ENCODE measurements around the gene NTNG1. TPM values are rescaled to one million over a fixed set of nuclear protein-coding genes. Genes with fewer than 3 reads are reported as not detected.

Gene NTNG1
- total and polyA plus RNA-seq, 10 of the 15 experiments (the other 5 are each of a cell fraction or from before 2014, with no cell fraction given), result 0.18 to 2.3 (median 1.1) TPM; not detected in 1

- TF ChIP-seq E4F1 (IDR thresholded peaks at IDR 0.05; ENCODE audit: borderline replicate concordance, partially characterized antibody) (no peak), NR2C2 (IDR thresholded peaks at IDR 0.05; ENCODE audit: borderline replicate concordance, control insufficient read depth, insufficient read length, low read depth) (no peak), PRDM15 (CRISPR knock-in tag; IDR thresholded peaks at IDR 0.05) (no peak), ZNF274 (IDR thresholded peaks at IDR 0.05; ENCODE audit: insufficient read depth, insufficient read length) (no peak), YBX1 (IDR thresholded peaks at IDR 0.05) (no peak), BHLHE40 (IDR thresholded peaks at IDR 0.05; ENCODE audit: borderline replicate concordance in 1 of 2, low read depth in 2 of 2, low read length in 1 of 2) (no peak), IKZF2 (IDR thresholded peaks at IDR 0.05) (peak; percentile 64 to 65; a peak in 3 of 4 replicates), E2F8 (IDR thresholded peaks at IDR 0.05; ENCODE audit: low read depth, partially characterized antibody) (no peak), CREM (IDR thresholded peaks at IDR 0.05; ENCODE audit: low read depth) (no peak), NBN (IDR thresholded peaks at IDR 0.05) (peak; percentile 62; the same call in 1 of the 2 replicates), ZBED1 (IDR thresholded peaks at IDR 0.05; ENCODE audit: borderline replicate concordance) (no peak), ZBTB40 (IDR thresholded peaks at IDR 0.05; ENCODE audit: borderline replicate concordance) (no peak), CHD2 (IDR thresholded peaks at IDR 0.05; ENCODE audit: borderline replicate concordance, low read depth, low read length) (no peak), CBFB (IDR thresholded peaks at IDR 0.05; ENCODE audit: low read depth) (no peak), BACH1 (IDR thresholded peaks at IDR 0.05; ENCODE audit: borderline replicate concordance) (no peak; the same call in 1 of the 2 replicates), ZNF622 (IDR thresholded peaks at IDR 0.05) (no peak), CEBPB (IDR thresholded peaks at IDR 0.05; ENCODE audit: borderline replicate concordance in 1 of 2, low read depth in 2 of 2, low read length in 2 of 2) (no peak), EED (IDR thresholded peaks at IDR 0.05; ENCODE audit: low read depth) (no peak), BCL11A (IDR thresholded peaks at IDR 0.05; ENCODE audit: low read depth, low read length) (peak; percentile 28; the same call in 1 of the 2 replicates)
Measured at GRCh38 chr1:107432108-107432507, 291.3 kb downstream of the NTNG1 start (continued).
